Neural cell (in vitro differentiated cells): ENCODE measurements around the gene CEP295NL.

ENCODE experiments used
- CTCF ChIP-seq: fragments of 450-650 bp; IDR thresholded peaks from 2 replicates; pipeline ENCODE4 v1.5.1; 2014; ENCODE audit warnings: antibody characterized with exemption, mild to moderate bottlenecking, moderate library complexity; ENCODE audit not compliant: poor library complexity, severe bottlenecking
- EP300 ChIP-seq: fragments of 450-650 bp; conservative IDR thresholded peaks from 2 replicates; pipeline ENCODE4 v1.6.1; 2014; ENCODE audit warnings: antibody characterized with exemption, mild to moderate bottlenecking, moderate library complexity; ENCODE audit not compliant: poor library complexity, severe bottlenecking
- EZH2 ChIP-seq: fragments of 200-600, 300-800 bp; shearing (Covaris generic), sonication (generic); IDR thresholded peaks from 2 replicates; pipeline ENCODE4 v1.6.1; 2014; ENCODE audit warnings: antibody characterized with exemption, low read length, borderline replicate concordance, mild to moderate bottlenecking; ENCODE audit not compliant: insufficient read depth, poor library complexity, severe bottlenecking
- MXI1 ChIP-seq: fragments of 450-650 bp; conservative IDR thresholded peaks from 2 replicates; pipeline ENCODE4 v1.6.1; 2014; ENCODE audit warnings: antibody characterized with exemption, mild to moderate bottlenecking; ENCODE audit not compliant: poor library complexity, severe bottlenecking
- POLR2AphosphoS5 ChIP-seq: IDR thresholded peaks from 2 replicates; pipeline ENCODE4 v1.6.1; 2012
- RAD21 ChIP-seq: fragments of 450-650 bp; conservative IDR thresholded peaks from 2 replicates; pipeline ENCODE4 v1.6.1; 2014; ENCODE audit warnings: antibody characterized with exemption, mild to moderate bottlenecking, moderate library complexity
- REST ChIP-seq: IDR thresholded peaks from 2 replicates; pipeline ENCODE4 v1.6.1; 2012; ENCODE audit warnings: borderline replicate concordance
- SMC3 ChIP-seq: fragments of 450-650 bp; conservative IDR thresholded peaks from 2 replicates; pipeline ENCODE4 v1.6.1; 2014; ENCODE audit warnings: antibody characterized with exemption, mild to moderate bottlenecking, moderate library complexity; ENCODE audit not compliant: poor library complexity

GRCh38 chr17:78946131-78946530, 43.1 kb upstream of the CEP295NL start:
- TF ChIP-seq EP300 (no peak), CTCF (no peak), MXI1 (no peak), EZH2 (no peak), POLR2AphosphoS5 (no peak), REST (no peak), RAD21 (no peak), SMC3 (no peak)
